ENCODE measurements around the gene PLEKHM2.

Gene PLEKHM2

DNA sequence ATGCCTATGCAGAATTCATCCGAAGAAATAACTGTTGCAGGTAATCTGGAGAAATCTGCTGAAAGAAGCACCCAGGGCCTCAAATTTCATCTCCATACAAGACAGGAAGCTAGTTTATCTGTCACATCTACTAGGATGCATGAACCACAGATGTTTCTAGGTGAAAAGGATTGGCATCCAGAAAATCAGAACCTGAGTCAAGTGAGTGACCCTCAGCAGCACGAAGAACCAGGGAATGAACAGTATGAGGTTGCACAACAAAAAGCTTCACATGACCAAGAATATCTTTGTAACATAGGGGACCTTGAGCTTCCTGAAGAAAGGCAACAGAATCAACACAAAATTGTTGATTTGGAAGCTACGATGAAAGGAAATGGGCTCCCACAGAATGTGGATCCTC lies 24.0 kb upstream of the PLEKHM2 start:
- Histone ChIP-seq H3K9me3 (ENCODE audit: severe bottlenecking) (no peaks in the 10 kb centered on the region), H3K36me3 (peaks cover 56% of the 10 kb centered on the region), H3K4me3 (ENCODE audit: low read depth, low read length) (no peak overlapping the region), H3K27ac (no peak overlapping the region), H3K27me3 (ENCODE audit: insufficient read depth, low read depth, severe bottlenecking) (no peaks in the 10 kb centered on the region)
- TF ChIP-seq, protein P1, sequence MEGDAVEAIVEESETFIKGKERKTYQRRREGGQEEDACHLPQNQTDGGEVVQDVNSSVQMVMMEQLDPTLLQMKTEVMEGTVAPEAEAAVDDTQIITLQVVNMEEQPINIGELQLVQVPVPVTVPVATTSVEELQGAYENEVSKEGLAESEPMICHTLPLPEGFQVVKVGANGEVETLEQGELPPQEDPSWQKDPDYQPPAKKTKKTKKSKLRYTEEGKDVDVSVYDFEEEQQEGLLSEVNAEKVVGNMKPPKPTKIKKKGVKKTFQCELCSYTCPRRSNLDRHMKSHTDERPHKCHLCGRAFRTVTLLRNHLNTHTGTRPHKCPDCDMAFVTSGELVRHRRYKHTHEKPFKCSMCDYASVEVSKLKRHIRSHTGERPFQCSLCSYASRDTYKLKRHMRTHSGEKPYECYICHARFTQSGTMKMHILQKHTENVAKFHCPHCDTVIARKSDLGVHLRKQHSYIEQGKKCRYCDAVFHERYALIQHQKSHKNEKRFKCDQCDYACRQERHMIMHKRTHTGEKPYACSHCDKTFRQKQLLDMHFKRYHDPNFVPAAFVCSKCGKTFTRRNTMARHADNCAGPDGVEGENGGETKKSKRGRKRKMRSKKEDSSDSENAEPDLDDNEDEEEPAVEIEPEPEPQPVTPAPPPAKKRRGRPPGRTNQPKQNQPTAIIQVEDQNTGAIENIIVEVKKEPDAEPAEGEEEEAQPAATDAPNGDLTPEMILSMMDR (IDR thresholded peaks at IDR 0.05; ENCODE audit: low read depth, low read length) = no peak
- no peak for DNase-seq

DNA sequence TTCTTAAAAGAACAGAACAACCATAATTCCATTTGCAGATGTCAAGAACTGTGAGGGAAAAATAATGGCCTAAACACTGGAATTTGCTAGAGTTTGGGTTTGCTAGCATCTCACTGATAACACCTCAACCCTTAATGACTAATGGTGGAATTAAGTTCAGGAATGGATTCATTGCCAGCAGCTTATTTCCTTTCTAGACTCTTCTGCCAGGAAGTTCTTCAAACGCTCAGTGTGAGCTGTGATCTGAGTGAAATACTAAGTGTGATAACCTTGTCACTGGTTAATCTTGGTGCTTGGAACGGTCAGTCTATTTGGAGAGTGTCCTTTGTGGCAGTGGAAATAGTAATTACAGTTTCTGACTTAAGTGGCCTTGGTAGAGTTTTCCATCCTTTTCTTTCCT lies 21.6 kb upstream of the PLEKHM2 start:
- TF ChIP-seq, protein P1 (IDR thresholded peaks at IDR 0.05; ENCODE audit: low read depth, low read length) = no peak
- peaks cover 40% of the 10 kb centered on the region for H3K36me3 ChIP-seq

DNA sequence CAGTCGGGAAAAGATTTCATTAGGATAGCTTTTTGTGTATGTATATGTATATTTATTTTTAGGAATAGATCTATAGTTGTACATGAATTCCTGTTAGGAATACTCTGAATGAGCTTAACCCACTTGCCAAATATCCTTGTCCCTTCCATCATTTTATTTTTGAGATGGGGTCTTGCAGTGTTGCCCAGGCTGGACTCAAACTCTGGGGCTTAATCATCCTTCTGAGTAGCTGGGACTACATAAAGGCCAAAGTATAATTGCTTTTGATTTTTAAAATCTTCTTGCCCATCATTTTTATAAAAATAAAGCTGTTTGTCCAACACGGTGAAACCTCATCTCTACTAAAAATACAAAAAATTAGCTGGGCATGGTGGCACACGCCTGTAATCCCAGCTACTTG lies 20.2 kb upstream of the PLEKHM2 start:
- Histone ChIP-seq H3K9me3 (ENCODE audit: severe bottlenecking) (no peaks in the 10 kb centered on the region), H3K27me3 (ENCODE audit: insufficient read depth, low read depth, severe bottlenecking) (no peaks in the 10 kb centered on the region), H3K27ac (no peak overlapping the region), H3K36me3 (peaks cover 33% of the 10 kb centered on the region), H3K4me3 (ENCODE audit: low read depth, low read length) (no peak overlapping the region)
- TF ChIP-seq, protein P1 (IDR thresholded peaks at IDR 0.05; ENCODE audit: low read depth, low read length) = no peak
- no peak for DNase-seq

More for the DNA sequence above, 21.6 kb upstream of the PLEKHM2 start:
- H3K27me3 ChIP-seq (ENCODE audit: insufficient read depth, low read depth, severe bottlenecking) = no peaks in the 10 kb centered on the region
- H3K27ac ChIP-seq = no peak overlapping the region
- DNase-seq = no peak
- no peak overlapping the region for H3K4me3 ChIP-seq (ENCODE audit: low read depth, low read length)
- no peaks in the 10 kb centered on the region for H3K9me3 ChIP-seq (ENCODE audit: severe bottlenecking)

DNA sequence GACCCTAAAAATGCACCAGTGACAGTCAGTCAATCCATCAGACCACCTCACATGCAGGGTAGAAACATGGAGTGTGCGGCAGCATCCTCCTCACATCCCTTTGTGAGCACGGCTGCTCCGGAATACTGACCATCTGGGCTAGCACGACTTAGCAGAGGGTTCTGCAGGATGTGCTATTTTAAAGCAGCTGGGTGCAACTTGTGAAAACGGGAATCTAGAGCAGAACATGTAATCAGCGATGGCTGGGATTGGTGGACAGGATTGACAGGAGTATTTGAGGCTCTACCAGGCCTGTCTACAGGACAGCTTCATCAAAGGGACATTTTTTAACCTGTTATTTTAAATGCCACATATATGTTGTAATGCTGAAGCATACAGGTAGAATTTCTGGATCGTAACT lies 16.8 kb upstream of the PLEKHM2 start:
- Histone ChIP-seq H3K27me3 (ENCODE audit: insufficient read depth, low read depth, severe bottlenecking) (no peaks in the 10 kb centered on the region), H3K4me3 (ENCODE audit: low read depth, low read length) (no peak overlapping the region), H3K36me3 (peaks cover under 1% of the 10 kb centered on the region; the same call in 1 of the 2 replicates), H3K9me3 (ENCODE audit: severe bottlenecking) (no peaks in the 10 kb centered on the region), H3K27ac (no peak overlapping the region)
- DNase-seq = peak; percentile 26
- TF ChIP-seq, protein P1 (IDR thresholded peaks at IDR 0.05; ENCODE audit: low read depth, low read length) = no peak

DNA sequence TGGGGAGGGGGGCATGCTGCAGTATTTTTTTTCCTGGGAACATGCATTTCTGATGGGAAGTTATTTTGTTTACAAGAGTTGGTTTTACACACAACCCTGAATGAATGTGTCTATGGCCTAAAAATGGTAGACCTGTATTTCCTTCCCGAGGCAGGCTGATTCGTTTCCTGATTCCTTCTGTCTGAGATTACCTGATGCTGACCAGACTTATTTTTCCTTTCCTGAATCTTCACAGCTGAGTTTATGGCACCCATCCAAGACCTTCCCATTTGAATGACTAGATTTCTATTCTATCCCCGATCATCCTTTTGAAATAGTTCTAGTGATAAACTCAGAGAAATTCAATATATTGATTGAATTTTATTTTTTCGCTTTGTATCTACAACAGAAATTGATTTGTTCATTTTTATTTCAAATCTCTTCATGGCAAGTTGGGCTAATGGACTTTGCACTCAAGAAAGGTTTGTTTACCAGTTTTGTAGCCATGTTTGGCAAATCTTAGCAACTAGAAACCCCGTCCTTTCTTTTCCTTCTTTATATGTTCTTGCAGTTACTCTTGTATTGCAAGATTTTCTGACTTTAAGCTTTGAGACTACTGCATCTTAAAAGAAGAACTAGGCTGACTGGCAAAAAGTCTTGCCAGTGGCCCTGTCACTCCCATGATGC lies 15.9 kb upstream of the PLEKHM2 start:
- DNase-seq = no peak
- H3K27me3 ChIP-seq (ENCODE audit: insufficient read depth, low read depth, severe bottlenecking) = no peaks in the 10 kb centered on the region
- no peak overlapping the region for H3K27ac ChIP-seq
- H3K36me3 ChIP-seq = no peaks in the 10 kb centered on the region
- H3K4me3 ChIP-seq (ENCODE audit: low read depth, low read length) = no peak overlapping the region
- H3K9me3 ChIP-seq (ENCODE audit: severe bottlenecking) = no peaks in the 10 kb centered on the region
- TF ChIP-seq, protein P1 (IDR thresholded peaks at IDR 0.05; ENCODE audit: low read depth, low read length) = no peak

DNA sequence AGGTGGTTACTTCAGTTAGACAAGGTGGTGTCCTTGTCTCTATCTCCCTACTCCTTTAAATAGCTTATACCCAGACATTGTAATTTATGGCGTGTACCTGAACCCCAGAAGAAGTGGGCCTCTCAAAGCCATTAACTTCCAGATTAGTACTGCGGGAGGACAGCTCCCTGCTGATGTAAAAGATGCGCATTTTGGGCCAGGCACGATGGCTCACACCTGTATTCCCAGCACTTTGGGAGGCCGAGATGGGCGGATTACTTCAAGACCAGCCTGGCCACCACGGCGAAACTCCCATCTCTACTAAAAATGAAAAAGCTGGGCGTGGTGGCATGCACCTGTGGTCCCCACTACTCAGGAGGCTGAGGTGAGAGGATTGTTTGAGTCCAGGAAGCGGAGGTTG lies 15.0 kb upstream of the PLEKHM2 start:
- Histone ChIP-seq H3K36me3 (no peaks in the 10 kb centered on the region), H3K27ac (no peak overlapping the region), H3K27me3 (ENCODE audit: insufficient read depth, low read depth, severe bottlenecking) (no peaks in the 10 kb centered on the region), H3K9me3 (ENCODE audit: severe bottlenecking) (no peaks in the 10 kb centered on the region), H3K4me3 (ENCODE audit: low read depth, low read length) (no peak overlapping the region)
- TF ChIP-seq, protein P1 (IDR thresholded peaks at IDR 0.05; ENCODE audit: low read depth, low read length) = no peak
- DNase-seq = no peak
